GM19372 (cell line): ENCODE data around the gene KCNAB2.

Experiments used
- ATAC-seq: cut with Tn5 transposase; IDR thresholded peaks from one replicate; pipeline ENCODE4 v1.9.1; 2021; ENCODE audit warnings: mild to moderate bottlenecking, low read depth, moderate library complexity; ENCODE audit not compliant: unreplicated experiment

The KCNAB2 gene

GRCh38 chr1:6045561-6045960 is at the start of gene KCNAB2:
Gene KCNAB2, plus strand, starts transcription at chr1:6045888. Its CDS starts 5,649 bp downstream, at chr1:6051537.
- no peak for ATAC-seq

GRCh38 chr1:5996641-5997270 is 48.9 kb upstream of the KCNAB2 start:
- ATAC-seq = no peak

DNA sequence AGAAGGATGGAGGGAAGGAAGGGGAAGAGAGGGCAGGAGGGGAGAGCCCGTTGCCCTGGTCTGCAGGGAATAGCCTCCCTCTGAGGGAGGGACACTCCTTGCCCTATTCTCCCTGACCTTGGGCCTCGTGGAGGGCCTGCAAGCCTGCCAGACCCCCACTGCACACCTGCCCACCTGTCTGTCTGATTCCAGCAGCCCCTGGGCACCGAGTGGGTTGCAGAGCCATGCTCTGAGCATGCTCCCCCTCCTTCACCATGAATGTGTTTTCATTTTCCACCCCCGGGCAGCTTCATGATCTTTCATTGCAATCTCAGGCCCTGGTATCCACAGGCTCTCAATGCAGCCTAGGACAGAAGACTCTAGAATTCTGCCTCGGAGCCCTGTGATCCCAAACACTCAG is 48.4 kb upstream of the KCNAB2 start:
- no peak for ATAC-seq

DNA sequence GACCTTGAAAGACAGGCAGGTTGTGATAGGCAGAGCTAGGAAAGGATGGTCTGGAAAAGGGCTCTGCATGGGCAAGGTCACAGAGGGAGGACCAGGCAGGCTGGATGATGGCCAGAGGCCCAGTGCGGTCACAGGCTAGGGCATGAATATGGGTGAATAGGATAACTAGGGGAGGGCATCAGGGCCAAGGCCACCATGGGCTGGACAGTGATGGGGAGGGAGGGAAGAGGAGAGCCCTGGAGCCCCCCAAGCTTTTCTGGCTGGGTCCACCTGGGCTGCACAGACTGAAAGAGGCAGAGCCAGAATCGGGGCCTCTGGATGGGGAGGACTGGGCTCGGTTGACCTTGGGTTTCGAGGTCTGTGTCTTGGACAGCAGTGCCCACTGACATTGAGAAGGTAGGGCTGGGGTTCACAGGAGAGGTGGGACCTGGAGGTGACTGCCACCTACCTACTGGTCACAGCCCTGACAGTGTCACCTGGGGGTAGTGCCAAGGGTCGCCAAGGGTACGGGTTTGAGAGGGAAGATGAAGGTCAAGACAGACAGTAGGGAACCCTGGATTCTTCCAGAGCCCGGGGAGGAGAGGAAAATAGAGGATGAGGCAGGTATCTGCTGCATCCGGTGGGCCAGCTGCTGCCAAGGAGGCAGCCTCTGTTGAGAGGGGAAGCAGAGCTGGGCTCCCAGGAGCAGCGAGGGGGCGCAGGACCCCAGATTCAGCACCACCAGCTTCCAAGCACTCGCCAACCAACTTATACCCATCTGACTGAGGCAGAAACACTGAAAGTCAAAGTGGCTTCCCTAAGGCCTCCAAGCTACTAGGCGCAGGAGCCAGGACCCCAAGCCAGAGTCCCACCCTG is 47.4 kb upstream of the KCNAB2 start:
- ATAC-seq = no peak

- ATAC-seq = no peak
Observed at GRCh38 chr1:5998906-5999301, 46.8 kb upstream of the KCNAB2 start.

GRCh38 chr1:5999711-6000443 is 45.8 kb upstream of the KCNAB2 start:
- ATAC-seq = no peak

GRCh38 chr1:6000444-6001288 is 45.0 kb upstream of the KCNAB2 start:
- no peak for ATAC-seq

DNA sequence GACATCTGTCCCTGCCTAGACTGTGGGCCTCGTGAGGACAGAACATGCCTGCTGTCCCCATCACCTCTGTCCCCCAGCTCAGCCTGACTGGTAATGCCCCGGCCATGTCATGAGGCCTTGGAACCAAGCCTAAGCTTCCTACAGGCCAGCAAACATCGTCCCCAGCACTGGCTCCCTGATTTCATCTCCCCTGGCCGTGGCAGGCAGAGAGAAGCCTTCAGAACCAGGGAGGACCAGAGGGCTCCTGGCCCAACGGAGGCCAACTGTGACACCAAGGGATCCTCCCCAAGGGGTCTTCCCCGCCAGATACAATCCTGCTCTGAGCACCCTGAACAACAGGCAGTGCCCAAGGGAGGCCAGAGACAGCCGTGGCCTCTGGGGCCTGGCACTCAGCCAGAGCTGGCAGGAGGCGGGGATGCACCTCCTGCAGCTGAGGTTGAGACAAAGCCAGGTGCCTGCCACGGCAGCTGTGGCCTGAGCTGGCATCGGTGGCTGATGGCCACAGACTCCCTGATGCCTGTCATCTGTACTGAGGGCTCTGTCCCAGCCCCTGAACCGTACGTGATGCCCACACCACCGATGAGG is 43.6 kb upstream of the KCNAB2 start:
- ATAC-seq = no peak

DNA sequence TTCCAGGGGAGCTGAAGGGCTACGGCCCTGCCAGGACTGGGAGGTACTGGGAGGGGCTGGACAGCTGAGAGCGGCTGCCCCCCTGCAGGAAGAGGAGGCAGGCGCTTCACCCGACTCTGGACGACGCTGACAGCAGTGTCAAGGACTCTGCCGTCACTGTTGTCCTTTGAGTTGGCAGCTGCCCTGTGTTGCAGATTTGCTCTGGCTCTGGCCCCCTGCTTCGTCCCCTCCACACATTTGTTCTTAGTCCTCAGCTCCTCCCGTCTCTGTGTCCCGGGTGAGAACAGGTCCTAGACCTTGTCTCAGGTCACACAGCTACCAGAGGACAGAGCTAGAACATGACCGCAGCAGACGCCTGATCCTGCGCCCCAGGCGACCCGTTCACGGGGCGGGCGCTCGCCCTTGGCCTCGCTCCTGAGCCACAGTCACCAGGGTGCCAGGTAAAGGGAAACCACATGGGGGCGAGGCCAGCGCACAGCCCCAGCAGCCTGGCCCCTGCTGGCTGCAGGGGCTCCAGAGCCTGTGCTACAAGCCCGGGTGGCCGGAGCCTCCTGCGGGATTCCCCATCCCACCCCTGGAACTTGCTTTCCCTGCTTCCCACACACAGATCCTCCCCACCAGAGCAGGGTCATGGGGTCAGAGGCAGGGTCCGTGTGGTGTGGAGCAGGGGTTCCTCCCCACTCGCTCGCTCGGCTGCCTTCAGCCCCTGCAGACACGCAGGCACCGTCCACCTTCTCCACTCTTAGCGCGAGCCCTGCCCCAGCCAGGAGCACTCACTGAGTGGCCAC is 42.8 kb upstream of the KCNAB2 start:
- ATAC-seq = no peak

DNA sequence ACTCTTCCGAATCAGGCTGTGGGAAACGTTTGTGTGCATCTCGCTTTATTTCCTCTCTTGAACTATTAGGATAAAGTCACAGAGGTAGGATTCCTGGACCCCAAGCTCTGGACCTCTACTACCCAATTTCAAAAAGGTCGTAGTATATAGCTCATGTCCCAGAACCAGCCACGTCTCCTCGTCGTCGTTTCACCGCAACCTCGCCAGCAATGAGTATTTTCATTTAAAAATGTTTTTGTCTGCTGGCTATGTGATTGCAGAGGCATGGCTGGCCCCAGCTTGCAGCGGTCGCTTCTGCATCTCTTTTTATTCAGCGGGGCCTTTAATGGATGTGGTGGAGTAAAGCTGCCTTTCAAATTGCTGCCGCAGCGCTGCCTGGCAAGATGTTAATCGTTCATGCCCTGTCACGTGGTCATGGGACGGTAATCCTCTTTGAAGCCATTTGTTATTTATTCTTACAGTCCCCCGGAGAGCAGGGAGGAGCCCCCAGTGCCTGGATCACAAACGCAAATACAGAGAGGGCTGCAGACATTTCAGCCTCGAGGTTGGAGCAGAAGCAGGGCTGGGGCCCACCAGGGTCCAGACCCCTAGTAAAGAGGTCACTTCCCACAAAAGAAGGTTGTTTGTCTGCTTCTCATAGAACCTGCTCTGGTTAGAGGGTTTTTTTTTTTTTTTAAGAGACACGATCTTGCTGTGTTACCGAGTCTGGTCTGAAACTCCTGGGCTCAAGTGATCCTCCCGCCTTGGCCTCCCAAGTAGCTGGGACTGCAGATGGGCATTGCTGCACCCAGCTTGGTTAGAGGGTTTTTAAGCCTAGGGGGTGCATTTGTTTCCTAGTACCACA is 41.9 kb upstream of the KCNAB2 start:
- ATAC-seq = no peak

GRCh38 chr1:6004412-6005123 is 41.1 kb upstream of the KCNAB2 start:
- no peak for ATAC-seq

GRCh38 chr1:6005276-6005917 is 40.3 kb upstream of the KCNAB2 start:
- ATAC-seq = no peak

DNA sequence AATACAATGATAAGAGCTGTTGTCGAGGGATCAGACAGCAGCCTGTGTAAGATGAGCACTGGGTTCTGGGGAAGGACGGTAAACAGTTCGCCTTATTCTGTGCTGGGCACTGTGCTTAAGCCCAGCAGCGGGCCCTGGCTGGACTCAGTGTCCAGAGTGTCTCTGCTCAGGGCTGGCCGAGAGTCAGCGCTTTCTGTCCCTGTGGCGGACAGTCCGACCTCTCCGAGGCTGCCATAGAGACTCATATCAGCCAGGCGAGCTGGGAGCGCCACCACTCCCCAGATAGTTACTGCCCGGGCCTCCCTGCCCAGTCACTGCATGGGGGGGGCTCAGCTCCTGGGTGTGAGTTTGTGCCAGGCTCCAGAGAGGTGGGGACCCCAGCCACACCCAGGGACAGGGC is 38.8 kb upstream of the KCNAB2 start:
- ATAC-seq = no peak

DNA sequence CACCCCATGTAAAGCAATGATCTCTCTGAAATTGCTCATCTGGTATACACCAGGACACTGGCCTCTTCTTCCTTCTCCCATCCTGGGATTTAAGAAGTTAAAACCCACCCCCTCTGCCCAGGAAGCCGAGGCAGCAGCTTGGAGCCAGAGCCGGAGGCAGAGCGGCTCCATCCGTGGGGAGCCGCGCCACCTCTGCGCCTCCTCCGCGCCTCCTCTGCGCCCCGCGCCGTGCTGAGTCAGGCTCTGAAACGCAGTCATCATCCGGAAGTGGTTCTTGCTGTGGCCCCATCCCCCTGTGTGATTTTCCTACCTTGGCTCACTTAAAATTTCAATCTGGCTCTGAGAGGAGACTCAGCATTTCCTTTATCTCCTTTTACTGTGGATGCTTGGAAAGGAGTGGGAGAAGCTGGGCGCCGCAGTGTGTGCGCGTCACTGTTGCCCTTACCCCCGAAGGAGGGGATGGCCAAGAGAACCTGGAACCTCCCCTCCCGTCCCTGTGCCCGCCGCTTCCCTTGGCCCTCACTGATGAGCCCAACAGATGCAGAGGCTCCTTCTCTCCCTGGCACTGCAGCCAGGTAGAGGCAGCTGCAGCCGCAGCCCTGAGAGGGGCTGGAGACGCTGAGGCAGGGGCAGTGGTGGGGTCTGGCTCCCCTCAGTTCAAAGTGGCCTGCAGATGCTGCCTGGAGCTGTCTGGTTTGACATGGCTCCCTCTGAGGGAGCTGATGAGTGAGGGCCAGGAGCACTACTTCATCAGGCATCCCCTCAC is 38.2 kb upstream of the KCNAB2 start:
- no peak for ATAC-seq

DNA sequence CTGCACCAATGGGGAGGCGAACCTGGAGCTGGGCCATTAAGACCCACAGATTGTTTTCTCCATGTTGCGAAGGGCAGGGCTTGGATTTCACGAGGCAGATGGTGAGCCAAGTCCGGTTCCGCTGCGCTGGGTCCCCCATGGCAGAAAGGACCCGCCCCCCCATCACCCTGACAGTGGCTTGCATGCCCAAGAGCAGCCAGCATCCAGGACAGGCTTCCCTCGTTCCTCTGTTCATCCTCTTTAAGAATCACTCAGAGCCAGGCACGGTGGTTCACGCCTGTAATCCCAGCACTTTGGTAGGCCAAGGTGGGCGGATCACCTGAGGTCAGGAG is 37.6 kb upstream of the KCNAB2 start:
- ATAC-seq = no peak

- ATAC-seq = no peak
Observed at GRCh38 chr1:6008696-6009095, 37.0 kb upstream of the KCNAB2 start.
